NCI-H146 treated with DMSO at 0.1 percent for 48 hours (cell line): ENCODE data around the gene HAND2.

Source experiments
- DNase-seq: peaks from one replicate; lab custom pipeline; 2025; ENCODE audit not compliant: unreplicated experiment; lab: John Stamatoyannopoulos, UW

The HAND2 gene

GRCh38 chr4:173536808-173537429, 6.9 kb upstream of the HAND2 start:
- DNase-seq = no peak

GRCh38 chr4:173535957-173536356, 5.9 kb upstream of the HAND2 start:
- DNase-seq = no peak

GRCh38 chr4:173535165-173535902, 5.3 kb upstream of the HAND2 start:
- no peak for DNase-seq

GRCh38 chr4:173534434-173534833, 4.4 kb upstream of the HAND2 start:
- DNase-seq = no peak

- DNase-seq = no peak
Measured at GRCh38 chr4:173532725-173533511, 2.9 kb upstream of the HAND2 start.

GRCh38 chr4:173531086-173531965, 1.3 kb upstream of the HAND2 start:
- DNase-seq = no peak

GRCh38 chr4:173530326-173531085, 477 bp upstream of the HAND2 start:
- DNase-seq = no peak

GRCh38 chr4:173528378-173529321, 1.4 kb downstream of the HAND2 start:
- no peak for DNase-seq

- DNase-seq = no peak
Measured at GRCh38 chr4:173527103-173527891, 2.7 kb downstream of the HAND2 start.

- no peak for DNase-seq
Measured at GRCh38 chr4:173526724-173527102, 3.3 kb downstream of the HAND2 start.

GRCh38 chr4:173526027-173526482, 4.0 kb downstream of the HAND2 start:
- DNase-seq = no peak

GRCh38 chr4:173525118-173526011, 4.7 kb downstream of the HAND2 start:
- no peak for DNase-seq

- no peak for DNase-seq
Measured at GRCh38 chr4:173524218-173525117, 5.6 kb downstream of the HAND2 start.

GRCh38 chr4:173522951-173523395, 7.1 kb downstream of the HAND2 start:
- no peak for DNase-seq

GRCh38 chr4:173522160-173522950, 7.7 kb downstream of the HAND2 start:
- no peak for DNase-seq
